HL-60/S4 treated with phorbol 12-myristate 13-acetate at 8.2 ng/mL for 4 days and 3 days (cell line): Measurements from ENCODE around the gene RGS7BP.
"Not testable (repeated sequence)": the region's sequence is repeated elsewhere in the genome, so short reads cannot be mapped to it uniquely, and the experiment has no call there.

ENCODE experiments used
- in situ Hi-C: fragments of 300-500 bp; cut with MboI; formaldehyde crosslinking; loops from 2 replicates; pipeline ENCODE4 v1.15.0; 2022; ENCODE audit warnings: low sequenced_read_pairs

Gene RGS7BP

DNA sequence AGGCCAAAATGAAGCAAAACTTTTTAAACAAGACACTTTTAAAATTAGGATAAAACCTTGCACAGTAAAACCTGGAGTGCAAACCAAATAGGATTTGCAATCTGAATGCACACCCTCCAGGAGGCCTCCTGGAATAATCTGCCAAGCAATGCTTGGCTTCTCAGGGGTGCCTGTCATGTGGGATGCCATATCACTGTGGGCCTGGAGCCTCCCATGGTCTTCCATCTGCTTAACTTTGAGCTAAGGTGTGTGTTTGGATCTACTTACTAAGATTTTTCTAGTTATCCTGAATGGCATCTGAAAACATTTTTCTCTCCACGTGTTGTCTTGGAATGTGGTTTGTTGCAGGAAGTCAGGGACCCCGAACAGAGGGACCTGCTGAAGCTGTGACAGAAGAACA, 52.1 kb downstream of the RGS7BP start:
- in situ Hi-C loops: no loop called here

DNA sequence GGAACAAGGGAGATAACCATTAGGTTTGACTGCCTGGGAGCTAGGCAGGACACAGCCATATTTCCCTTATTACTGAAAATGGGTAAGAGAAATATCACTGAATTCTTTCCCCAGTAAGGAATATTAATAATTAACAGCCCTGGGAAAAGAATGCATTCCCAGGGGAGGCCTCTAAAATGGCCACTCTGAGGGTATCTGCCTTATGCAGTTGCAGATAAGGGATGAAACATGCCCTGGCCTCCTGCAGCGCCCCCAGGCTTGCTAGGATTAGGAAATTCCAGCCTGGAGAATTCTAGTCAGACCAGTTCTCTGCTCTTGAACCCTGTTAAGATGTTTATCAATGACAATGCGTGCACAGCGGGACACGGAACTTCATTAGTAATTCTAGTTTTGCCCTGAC, 52.8 kb downstream of the RGS7BP start:
- in situ Hi-C loops: not testable (repeated sequence)

DNA sequence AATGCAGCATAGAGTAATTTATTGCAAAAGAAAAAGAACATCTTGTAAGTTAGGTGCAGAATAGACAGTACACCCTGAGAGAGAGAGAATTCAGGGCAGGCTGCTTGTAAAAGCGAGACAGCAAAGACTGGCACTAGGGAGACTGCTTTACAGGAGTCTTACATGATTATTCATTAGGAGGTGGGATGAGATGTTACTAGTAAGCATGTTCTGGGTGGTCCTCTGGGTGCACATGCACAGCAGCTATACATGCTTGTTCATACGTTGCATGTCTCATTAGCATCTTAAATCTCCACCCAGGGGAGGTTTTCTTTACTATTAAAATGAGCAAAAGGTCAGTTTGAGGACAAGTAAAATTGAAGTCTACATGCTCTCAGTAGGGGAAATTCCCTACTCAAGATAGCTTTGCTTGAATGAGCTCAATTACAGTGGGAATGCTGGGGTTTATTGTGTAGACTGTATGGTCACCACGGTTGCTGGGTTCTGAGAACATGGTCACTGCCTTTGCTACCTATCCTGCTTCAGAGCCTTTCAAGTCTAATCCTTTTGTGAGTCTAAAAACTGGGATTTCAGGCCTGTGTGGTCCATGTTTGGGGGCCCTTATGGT, 60.6 kb downstream of the RGS7BP start:
- in situ Hi-C loops: no loop called here

DNA sequence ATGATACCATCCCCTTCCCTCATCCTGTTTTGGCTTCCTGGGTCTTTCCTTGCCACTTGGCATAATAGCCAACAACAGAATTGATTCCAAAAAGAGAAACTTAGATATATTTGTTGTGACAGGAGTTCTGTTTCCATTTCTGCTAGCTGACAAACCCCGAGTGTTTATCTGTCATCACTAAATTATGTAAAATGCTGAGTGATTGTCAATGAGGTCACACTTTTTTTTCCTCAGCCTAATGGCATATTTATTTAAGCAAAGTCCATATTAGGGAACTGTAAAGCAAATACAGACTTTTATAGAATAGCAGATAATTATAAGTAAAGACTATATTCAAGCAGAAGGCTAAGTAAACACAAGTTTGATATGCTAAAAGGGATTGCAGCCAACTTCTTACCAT, 64.0 kb downstream of the RGS7BP start:
- in situ Hi-C loops: no loop called here

DNA sequence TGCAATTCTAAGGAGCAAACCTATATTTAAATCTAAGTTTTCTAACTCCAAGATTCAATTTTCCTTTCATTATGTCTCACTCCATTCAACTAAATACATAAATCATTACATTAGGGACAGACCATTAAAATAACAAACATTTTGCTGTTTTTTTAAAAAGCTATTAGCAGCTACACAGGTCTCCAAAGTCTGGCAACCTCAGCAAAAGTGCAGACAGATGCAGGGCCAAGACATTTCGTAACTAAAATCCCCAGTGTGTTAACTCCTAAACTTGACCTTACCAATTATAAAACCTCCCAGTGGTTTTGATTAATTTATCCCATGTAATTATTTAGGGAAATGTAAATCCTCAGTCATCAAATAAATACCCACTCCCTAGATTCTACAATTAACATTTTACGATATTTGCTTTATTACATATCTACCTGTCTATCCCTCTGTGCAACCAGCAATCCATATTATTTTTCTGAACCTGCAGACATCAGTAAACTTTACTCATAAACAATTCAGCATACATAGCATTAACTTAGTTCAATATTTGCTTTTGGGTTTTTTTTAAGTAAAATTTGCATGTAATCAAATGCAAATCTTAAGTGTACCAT, 64.7 kb downstream of the RGS7BP start:
- in situ Hi-C loops: no loop called here

DNA sequence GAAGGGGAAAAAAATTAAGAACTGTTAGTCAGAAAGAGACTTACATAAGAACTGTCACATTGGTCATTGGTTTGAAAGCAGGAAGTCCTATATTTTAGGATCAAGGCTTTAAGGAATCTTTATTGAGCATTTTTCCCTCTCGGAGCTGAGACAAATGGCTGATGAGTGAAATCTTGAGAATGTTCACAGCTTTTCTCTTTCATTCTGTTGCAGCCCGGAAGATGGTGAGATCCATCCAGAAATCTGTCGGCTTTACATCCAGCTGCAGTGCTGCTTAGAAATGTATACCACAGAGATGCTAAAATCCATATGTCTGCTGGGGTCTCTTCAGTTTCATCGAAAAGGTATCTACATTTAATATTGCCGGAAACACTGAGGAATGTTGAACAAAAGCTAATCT, 69.7 kb downstream of the RGS7BP start:
- in situ Hi-C loops: no loop called here

DNA sequence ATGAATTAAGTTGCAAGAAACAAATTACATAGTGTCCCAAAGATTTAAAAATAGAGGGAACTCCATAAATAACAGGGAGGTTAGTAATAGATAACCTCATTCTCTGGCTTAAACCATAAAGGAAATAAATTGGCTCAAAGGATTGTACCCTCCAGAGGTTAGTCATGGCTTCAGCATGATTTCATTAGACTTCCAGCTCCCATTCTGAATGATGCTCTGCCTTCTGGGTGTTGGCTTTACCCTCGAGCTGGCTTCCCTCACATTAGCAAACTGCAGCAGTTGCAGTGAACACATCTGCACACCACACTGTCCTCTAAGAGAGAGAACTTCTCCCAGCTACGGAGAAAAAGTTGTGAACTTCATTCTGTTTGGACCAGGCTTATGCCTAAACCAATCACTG, 70.4 kb downstream of the RGS7BP start:
- in situ Hi-C loops: no loop called here

DNA sequence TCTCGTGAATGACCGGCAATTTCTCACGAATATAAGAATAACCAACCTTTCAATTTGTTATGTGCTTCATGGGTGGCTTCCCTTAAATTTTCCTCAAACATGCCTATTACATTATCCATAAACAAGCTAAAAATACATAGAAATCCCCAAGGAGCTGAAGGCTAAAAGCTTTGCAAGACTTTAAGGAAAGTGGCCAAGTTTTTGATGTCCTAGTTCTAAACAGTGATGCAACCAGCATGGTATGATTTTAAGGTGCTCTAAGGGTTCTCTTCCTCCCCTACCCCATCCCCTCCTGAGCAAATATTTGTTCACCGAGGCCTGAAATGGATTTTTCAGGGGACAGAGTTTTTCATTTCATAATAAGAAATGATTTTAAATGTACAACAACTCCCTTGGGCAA, 79.8 kb downstream of the RGS7BP start:
- in situ Hi-C loops: no loop called here

DNA sequence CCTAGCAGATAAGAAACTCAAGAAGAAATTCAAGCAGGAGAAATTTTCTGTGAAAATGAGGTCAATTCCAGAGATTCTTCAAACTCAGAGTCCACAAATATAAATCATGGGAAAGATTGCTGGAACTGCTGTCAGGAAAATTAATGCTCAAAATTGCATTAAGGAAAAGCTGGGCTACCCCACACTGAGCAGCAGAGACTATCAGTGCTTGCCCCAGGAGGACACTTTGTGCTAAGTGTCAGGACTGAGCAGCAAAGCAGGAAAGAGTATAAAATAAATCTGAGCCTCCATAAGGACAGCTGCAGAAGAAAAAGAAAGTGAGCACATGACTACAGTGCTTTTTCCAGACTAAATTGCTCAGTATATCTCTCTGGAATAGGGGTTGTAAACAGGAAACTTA, 81.6 kb downstream of the RGS7BP start:
- in situ Hi-C loops: no loop called here

DNA sequence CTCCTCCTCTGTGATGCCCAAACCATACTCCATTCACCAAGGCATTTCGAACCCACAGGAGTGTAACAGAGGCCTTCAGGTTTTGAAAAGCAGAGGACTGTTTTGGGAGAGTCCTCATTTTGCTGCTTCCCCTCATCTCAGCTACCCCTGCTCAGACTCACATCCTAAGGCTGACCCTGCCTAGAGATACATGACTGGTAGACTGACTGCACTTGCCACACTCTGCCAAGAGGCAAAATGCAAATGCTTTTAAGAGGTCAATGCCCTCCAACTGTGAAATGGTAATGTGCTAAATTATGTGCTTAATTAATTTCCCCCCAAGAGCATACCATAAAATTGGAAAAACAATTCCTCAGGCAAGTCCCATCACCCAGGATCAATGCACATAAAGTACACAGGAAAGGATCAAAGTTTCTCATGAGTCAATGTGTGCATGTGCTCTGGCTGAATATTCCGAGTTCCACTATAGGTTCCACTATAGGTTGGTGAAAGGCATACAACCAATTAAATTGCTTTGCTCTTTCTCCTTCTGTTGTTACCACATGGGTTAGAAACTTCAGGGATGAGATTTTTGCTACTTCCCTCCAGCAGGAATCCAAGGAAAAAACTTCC, 87.0 kb downstream of the RGS7BP start:
- in situ Hi-C loops: no loop called here

DNA sequence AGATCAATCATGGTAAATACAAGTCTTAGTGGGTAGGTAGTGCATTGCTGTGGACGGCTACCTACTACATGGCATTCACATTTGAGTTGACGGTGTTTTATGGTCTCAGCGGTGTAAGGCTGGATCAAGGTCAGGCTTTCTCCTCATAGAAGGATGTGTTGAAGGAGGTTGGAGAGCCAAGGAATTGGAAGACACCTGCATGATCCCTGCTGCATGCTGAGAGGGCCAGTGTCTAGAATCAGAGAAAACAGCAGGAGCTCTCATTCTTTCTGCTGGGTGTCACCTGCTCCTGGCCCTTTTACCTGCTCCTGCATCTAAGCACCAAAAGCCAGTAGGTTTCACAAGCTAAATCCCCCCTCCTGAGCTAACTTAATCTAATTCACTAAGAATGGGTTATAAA, 88.2 kb downstream of the RGS7BP start:
- in situ Hi-C loops: no loop called here

DNA sequence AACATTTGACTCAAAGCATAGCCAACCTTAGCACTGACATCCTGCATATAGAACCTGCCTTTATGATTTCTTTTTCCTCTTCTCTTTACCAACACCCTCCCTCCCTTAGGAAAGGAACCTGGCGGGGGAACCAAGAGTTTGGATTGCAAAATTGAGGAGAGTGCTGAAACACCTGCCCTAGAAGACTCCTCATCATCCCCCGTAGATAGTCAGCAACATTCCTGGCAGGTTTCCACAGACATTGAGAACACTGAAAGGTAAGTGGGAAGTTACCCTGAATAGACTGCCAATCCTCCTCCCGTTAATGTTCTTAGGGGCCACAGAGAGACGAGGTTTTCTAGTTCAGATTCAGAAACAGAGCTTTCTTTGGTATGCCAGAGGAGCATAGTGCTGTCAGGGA, 88.8 kb downstream of the RGS7BP start:
- in situ Hi-C loops: no loop called here

DNA sequence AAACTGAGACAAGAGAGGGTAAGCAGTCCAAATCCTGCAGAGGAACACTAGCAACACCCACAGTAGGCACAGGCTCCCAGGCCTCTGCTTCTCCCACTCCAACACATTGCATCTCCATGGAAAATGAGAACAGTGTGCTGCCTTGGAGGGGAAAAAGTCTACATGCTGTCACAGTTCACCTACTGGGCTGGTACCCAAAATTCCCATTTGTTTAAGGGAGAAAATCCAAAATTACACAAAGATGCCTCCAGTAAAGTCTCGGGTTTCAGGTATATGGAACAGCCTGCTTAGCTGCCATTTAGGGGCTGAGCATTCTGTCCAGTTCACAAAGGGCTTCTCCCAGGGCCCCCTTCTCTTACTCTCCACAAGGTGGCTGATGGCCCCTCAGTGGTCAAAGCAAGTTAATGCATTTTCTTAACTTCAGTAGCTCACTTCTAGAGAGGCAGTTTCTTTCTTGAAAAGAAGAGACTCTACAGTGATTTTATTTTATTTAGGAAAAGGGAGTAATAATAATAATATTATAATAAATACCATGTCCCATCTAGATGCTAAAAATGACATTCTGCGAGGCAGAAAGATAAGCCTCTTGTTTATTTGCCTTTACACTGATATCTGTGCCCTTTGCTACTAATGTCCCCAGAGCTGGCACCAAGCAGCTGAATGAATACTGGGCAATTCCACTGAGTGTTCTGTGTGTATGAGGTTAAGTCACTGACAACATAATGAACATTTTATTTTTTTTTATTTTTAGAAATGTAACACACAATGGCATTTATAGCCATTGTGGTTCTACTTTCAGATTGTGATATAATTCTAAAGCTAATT, 89.4 kb downstream of the RGS7BP start:
- in situ Hi-C loops: no loop called here

DNA sequence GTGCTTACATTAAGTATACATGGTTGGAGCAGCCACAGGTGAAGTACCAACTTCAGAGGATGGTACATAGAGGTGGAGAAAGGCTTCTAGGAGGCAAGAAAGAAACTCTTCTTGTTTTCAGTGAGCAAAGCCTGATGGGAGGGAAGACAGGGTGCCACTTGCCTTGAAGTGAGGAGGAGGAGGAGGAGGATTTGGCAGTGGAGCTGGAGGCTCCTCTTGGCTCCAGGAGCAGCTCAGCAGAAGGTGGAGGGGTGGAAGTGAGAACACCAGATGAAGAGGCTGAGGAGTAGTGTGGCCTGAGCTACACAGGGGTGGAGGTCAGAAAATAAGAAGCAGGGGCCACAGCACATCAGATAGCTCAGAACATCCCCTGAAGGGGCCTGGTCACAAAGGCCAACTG, 93.4 kb downstream of the RGS7BP start:
- in situ Hi-C loops: no loop called here

DNA sequence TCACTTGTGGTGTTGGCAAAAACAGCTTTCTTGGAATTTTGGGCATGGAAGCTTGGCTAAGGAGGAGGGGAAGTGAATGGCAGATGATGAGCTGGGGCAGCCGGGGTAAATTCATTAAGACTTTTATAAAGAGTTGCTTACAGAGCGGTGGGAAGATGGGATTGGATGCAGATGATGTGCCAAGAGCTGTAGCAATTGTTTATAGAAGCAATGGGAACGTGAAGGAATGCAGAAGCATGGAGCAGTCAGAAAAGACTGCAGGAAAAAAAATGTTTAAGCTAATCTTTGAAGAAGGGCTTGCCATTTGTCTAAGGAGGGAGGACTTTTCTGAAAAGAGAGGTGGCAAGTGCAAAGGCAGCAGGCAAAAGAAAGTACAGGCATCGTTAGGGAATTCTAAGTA, 97.9 kb downstream of the RGS7BP start:
- in situ Hi-C loops: no loop called here

DNA sequence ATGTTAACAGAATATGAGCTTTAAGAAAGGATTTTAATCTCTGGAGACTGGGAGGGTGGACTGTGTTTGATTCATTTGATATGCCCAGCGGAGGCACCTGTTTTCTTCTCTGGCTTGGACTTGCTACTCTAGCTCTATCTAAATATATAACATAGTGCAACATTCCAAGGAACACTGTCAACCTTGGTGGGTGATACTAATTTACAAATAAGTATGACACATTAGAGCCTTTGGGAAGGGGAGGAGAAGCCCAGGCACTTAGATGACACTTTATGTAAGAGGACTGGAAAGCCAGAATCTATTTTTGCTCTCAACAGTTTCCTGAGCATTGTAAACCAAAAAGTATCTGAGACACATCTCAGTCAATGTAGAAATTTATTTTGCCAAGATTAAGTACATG, 101.1 kb downstream of the RGS7BP start:
- in situ Hi-C loops: no loop called here

DNA sequence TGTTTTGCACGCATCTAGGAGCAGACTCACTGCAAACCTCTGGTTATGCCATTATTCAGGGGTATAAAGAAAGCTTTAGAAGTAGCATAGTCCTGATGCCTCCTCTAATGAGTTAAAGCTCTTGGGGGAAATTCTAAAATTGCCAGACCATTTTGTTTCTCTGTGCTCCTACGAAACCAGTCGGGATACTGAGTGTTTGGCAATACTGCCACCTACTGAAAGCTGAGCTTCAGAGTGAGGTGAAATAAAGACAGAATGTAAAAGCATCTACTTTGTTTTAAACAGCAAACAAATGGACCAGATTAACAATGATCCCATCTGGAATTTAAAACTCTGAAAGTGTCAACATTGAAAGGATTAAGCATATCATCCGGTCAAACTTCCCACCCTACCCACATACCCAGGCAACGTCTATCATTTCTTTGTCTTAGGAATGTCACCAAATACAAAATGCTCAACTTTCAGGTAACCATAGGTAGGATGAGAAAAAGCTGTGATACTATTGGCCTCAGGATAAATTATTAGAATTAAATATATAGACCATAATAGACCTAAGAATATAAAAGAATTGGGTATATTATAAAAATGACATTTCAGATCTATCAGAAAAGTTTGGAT, 106.6 kb downstream of the RGS7BP start:
- in situ Hi-C loops: no loop called here

DNA sequence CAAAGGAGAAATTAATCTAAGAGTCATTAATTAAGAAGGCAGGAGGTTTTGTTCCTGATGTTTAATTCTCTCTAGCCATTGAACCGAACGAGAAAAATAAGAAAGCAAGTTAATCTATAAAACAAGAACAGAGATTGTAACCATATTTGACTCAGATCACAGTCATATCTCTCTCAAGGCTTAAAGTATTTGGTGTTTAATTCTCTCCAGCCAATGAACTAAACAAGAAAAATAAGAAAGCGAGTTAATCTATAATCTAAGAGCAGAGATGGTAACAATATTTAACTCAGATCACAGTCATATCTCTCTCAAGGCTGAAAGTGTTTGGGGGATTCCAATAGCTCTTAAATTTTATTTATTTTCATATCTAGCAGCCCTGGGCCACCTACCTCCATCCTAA, 110.1 kb downstream of the RGS7BP start:
- in situ Hi-C loops: no loop called here

DNA sequence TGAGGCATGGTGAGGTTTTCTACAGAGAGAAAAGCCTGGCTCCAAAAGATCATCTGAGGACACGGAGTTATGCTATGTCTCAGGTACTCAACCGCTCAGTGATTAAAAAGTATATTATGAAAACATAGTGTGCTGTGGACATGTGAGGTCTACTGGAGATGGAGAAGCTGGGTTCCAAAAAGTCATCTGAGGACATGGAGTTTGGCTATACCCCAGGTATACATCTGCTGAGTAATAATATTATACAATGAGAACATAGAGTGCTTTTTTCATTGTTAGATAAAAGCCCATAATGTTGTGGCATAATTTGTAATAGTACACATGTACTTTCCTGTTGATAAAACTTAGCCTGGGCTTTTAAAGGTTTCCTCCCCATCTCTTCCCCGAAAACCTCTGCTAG, 113.8 kb downstream of the RGS7BP start:
- in situ Hi-C loops: no loop called here

DNA sequence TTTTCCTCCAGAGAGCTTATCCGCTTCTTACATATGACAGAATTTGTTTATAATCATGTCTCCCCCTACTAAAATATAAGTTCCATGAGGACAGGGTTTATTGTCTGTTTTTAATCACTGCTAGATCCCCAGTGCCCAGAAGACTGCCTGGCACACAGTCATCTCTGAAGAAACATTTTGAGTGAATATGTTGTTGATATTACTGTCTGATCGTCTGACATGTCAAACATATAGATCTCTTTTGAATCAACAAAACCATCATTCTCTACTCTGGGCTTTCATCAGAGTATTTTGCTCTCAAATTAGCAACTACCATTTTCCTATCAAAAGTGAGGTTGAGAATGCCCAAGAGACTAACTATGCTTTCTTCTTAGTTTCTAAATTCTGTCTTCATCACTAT, 117.2 kb downstream of the RGS7BP start:
- in situ Hi-C loops: no loop called here

DNA sequence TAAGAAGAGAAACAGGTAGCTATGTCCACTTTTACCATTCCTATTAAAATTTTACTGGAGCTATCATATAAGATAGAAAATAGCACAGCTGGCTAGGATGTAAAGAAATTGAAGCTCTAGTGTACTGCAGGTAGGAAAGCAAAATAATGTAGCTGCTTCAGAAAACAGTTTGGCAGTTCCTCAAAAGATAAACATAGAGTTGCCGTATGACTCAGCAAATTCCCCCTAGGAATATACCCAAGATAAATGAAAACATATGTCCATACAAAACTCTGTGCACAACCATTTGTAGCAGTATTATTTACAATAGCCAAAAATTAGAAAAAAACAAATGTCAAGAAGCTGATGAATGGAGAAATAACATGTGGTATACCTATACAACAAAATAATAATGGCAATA, 119.9 kb downstream of the RGS7BP start:
- in situ Hi-C loops: no loop called here

DNA sequence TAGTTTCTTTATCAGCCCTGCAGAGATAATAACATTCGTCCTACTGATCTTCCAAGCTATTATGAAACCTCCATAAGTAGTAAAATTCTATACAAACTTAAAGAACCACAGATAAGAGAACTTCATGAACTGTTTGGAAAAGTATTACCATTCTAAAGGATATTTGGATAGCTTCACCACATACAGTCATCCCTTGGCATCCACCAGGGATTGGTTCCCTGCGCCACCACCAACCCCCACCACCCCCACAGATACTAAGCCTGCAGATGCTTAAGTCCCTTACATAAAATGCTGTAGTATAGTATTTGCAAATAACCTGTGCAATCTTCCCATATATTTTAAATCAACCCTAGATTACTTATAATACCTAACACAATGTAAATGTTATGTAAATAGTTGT, 123.1 kb downstream of the RGS7BP start:
- in situ Hi-C loops: no loop called here
